Keratinocyte (primary cell): ENCODE data around the gene HELLS.

Source experiments
- EZH2 ChIP-seq: IDR thresholded peaks from one replicate; pipeline ENCODE4 v1.6.1; 2012; ENCODE audit warnings: inconsistent platforms, mild to moderate bottlenecking, low read length, moderate library complexity
- TF ChIP-seq, protein P1 (sequence below), 3 experiments: IDR thresholded peaks in 1 of 3; conservative IDR thresholded peaks in 1 of 3; optimal IDR thresholded peaks in 1 of 3; 2 replicates in 2 of 3; 3 replicates in 1 of 3; pipeline versions ENCODE3 to v1.5.1; 2011; ENCODE audit warnings: low read length in 3 of 3, mild to moderate bottlenecking in 3 of 3, moderate library complexity in 2 of 3, control low read depth in 1 of 3, inconsistent platforms in 1 of 3; ENCODE audit not compliant: insufficient read depth in 2 of 3; ENCODE audit errors: extremely low read depth in 1 of 3

DNA sequence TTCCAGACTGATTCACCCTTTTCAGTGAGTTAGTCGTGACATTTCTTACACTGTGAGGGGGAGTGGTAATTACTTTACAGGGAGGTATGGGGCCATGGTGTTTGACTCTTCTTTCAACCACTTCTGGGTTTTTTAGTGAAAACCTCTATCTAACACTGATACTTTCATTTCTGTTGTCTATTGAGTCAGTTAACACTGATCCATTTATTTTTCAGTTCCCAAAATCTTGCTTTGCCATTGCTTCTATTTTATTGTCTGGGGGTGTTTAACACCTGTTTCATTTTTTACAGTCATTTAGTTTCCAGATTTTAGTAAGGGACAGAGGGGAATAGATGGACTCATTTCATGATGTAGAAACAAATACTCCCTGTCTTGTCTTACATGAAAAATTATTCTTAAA is 61.5 kb downstream of the HELLS start:
- TF ChIP-seq, protein P1, sequence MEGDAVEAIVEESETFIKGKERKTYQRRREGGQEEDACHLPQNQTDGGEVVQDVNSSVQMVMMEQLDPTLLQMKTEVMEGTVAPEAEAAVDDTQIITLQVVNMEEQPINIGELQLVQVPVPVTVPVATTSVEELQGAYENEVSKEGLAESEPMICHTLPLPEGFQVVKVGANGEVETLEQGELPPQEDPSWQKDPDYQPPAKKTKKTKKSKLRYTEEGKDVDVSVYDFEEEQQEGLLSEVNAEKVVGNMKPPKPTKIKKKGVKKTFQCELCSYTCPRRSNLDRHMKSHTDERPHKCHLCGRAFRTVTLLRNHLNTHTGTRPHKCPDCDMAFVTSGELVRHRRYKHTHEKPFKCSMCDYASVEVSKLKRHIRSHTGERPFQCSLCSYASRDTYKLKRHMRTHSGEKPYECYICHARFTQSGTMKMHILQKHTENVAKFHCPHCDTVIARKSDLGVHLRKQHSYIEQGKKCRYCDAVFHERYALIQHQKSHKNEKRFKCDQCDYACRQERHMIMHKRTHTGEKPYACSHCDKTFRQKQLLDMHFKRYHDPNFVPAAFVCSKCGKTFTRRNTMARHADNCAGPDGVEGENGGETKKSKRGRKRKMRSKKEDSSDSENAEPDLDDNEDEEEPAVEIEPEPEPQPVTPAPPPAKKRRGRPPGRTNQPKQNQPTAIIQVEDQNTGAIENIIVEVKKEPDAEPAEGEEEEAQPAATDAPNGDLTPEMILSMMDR (optimal IDR thresholded peaks at IDR 0.05 in 1 of 3, IDR thresholded peaks at IDR 0.05 in 1 of 3, conservative IDR thresholded peaks at IDR 0.05 in 1 of 3; ENCODE audit: extremely low read depth in 1 of 3, insufficient read depth in 2 of 3, low read length in 3 of 3): no peak
- TF ChIP-seq EZH2: no peak
